ENCODE data around the gene CEP76. TPM values are rescaled to one million over a fixed set of nuclear protein-coding genes. Genes with fewer than 3 reads are reported as not detected.

The CEP76 gene
- total and polyA plus RNA-seq, 7 donors: 2.3 to 6.4 (median 4.2) TPM

- DNase-seq (peak in 1 of 2 donors; percentile 17), ATAC-seq (peak; percentile 34 to 55 (median 50))
- H3K36me3 ChIP-seq (ENCODE audit: insufficient read depth in 1 of 2, low read depth in 1 of 2): no peaks in the 10 kb centered on the region
- H3K4me1 ChIP-seq: peaks cover 10% of the 10 kb centered on the region
- peak; percentile 94 for TF ChIP-seq CTCF (IDR thresholded peaks at IDR 0.05)
- H3K4me3 ChIP-seq: no peak overlapping the region
- intact Hi-C loops (cut with DNase I): loop anchor here (2.0 to 5.0 kb wide), 2 partner anchors 108 to 267 kb away; no protein-coding TSS in a partner anchor
- WGBS, 3 donors: 82 to 92% (median 92%) methylated on average over 9 of the region's 9 CpGs
- H3K27ac ChIP-seq: no peak overlapping the region
- H3K9me3 ChIP-seq: no peaks in the 10 kb centered on the region
- no peaks in the 10 kb centered on the region for H3K27me3 ChIP-seq (ENCODE audit: insufficient read depth in 3 of 3, low read length in 2 of 3)
Observed at GRCh38 chr18:12659904-12660605, 42.5 kb downstream of the CEP76 start.

- intact Hi-C loops (cut with DNase I): loop anchor here (2.0 to 5.0 kb wide), 2 partner anchors 106 to 266 kb away; no protein-coding TSS in a partner anchor
- no peak for TF ChIP-seq CTCF (IDR thresholded peaks at IDR 0.05)
- DNase-seq (peak in 1 of 2 donors; percentile 37), ATAC-seq (peak in 3 of 4 donors; percentile 29 to 44 (median 31))
- Histone ChIP-seq H3K36me3 (ENCODE audit: insufficient read depth in 1 of 2, low read depth in 1 of 2) (no peaks in the 10 kb centered on the region), H3K9me3 (no peaks in the 10 kb centered on the region), H3K27me3 (ENCODE audit: insufficient read depth in 3 of 3, low read length in 2 of 3) (no peaks in the 10 kb centered on the region), H3K27ac (peak overlapping the region; percentile 96), H3K4me3 (peak overlapping the region; percentile 93), H3K4me1 (peaks cover 10% of the 10 kb centered on the region)
- WGBS, 3 donors: 19 to 29% (median 21%) methylated on average over 40 to 42 of the region's 42 CpGs
Observed at GRCh38 chr18:12658426-12659138, 43.9 kb downstream of the CEP76 start.

- peak; percentile 81 to 88 (median 84) for ATAC-seq
- 0 to 1% (median 1%) methylated on average over 73 to 112 of the region's 112 CpGs for WGBS, 3 donors
- DNase-seq: peak; percentile 76 to 86
Observed at GRCh38 chr18:12657684-12658425, 44.7 kb downstream of the CEP76 start, which contains the start of gene SPIRE1. SPIRE1 (minus strand) TSS chr18:12658107; CDS start chr18:12657866, 241 bp downstream.

More at GRCh38 chr18:12657684-12658425, 44.7 kb downstream of the CEP76 start, which contains the start of gene SPIRE1:
- H3K36me3 ChIP-seq (ENCODE audit: insufficient read depth in 1 of 2, low read depth in 1 of 2): no peaks in the 10 kb centered on the region
- peaks cover 15% of the 10 kb centered on the region for H3K4me1 ChIP-seq
- H3K27me3 ChIP-seq (ENCODE audit: insufficient read depth in 3 of 3, low read length in 2 of 3): no peaks in the 10 kb centered on the region
- H3K4me3 ChIP-seq: peak within 1 kb of the TSS; percentile 93
- no peak for TF ChIP-seq CTCF (IDR thresholded peaks at IDR 0.05)
- no peaks in the 10 kb centered on the region for H3K9me3 ChIP-seq
- intact Hi-C loops (cut with DNase I): loop anchor here (2.0 to 5.0 kb wide), 2 partner anchors 106 to 265 kb away; no protein-coding TSS in a partner anchor
- peak within 1 kb of the TSS; percentile 96 for H3K27ac ChIP-seq
